ENCODE results near the gene LUC7L2.
A peak's percentile ranks its signal among the peaks of the same experiment; 100 is the strongest.
"Not testable (repeated sequence)": the region's sequence is repeated elsewhere in the genome, so short reads cannot be mapped to it uniquely, and the experiment has no call there.

Gene LUC7L2

DNA sequence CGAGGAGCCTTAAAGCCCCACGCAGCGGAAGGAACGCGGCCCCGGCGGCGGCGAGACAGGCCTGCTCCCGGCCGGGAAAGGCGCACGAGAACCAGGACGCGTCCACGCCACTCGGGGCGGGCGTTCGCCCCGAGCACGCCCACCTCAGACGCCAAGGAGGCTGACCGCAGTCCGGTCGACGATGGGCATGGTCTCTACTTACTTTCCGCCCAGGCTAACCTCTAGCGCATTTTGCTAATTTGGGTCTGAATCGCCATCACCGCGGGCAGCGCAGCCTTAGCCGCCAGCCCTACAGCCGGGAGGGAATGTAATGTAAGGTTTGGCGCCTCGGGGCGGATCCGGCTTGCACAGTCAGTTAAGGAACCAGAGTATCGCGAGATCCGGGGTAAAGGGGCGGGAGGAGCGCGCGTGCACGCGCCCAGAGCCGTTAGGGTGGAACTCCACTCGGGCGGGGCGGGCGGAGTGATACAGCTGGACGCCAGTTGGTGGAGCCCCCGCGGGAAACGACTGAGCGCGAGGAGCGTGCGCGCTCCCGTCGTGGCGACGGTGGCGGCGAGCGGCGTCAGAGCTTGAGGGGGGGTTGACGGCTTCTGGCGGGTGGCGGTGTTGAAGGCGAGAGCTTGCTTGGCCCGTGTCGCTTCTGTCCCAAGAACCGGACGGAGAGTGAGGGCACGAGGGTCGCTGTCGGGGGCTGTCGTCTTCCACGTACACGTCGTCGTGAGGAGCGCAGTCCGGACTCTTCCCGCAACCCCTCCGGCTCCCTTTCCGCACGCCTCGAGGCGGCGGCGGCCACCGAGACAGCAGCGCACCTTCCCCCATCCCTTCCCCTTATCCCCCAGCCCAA lies at the start of gene LUC7L2:
Gene LUC7L2, plus strand, starts transcription at position 529 of the 844 bp plus-strand sequence. CDS start 368 bp downstream, outside the sequence.
- peak; percentile 99 to 100 for DNase-seq (ENCODE audit: low read depth in 2 of 2, low spot score in 1 of 2)

DNA sequence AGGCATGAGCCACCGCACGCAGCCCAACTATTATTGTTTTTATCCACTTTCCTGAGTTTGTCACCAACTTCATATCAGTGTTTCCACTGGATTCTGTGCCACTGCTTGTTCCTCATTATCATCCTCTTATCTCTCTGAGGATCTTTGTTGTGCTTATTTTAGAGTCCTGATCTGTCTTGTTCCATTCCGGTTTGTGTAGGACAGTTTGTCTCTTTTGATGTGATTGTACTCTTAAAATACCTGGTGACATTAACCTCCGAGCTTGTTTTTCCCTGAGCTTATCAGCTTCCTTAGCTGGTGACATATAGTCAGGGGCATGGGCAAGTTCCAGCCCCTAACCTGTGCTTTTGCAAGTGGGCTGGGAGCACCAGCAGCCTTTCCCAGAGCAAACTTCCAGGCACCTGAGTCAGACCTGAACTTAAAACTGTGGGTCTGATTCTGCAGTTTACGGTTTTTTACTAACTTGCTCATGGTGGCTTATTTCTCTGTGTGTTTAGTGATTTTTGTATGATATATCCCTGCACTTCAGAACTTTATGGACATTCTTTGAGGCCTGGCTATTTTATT lies 41.7 kb upstream of the LUC7L2 start:
- DNase-seq (ENCODE audit: low read depth in 2 of 2, low spot score in 1 of 2) = no peak

GRCh38 chr7:139321071-139321745 lies 38.5 kb upstream of the LUC7L2 start:
- no peak for DNase-seq (ENCODE audit: low read depth in 2 of 2, low spot score in 1 of 2)

DNA sequence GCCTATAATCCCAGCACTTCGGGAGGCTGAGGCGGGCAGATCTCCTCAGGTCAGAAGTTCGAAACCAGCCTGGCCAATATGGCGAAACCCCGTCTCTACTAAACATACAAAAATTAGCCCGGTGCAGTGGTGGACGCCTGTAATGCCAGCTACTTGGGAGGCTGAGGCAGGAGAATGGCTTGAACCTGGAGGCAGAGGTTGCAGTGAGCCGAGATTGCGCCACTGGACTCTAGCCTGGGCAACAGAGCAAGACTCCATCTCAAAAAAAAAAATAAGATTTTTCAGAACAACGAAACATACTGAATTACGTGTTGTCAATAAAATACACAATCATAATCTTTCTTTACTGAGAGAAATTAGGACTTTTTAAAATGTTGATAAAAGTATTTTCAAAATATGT lies 35.0 kb upstream of the LUC7L2 start:
- DNase-seq (ENCODE audit: low read depth in 2 of 2, low spot score in 1 of 2) = not testable (repeated sequence)

GRCh38 chr7:139328375-139328774 lies 31.3 kb upstream of the LUC7L2 start:
- no peak for DNase-seq (ENCODE audit: low read depth in 2 of 2, low spot score in 1 of 2)

GRCh38 chr7:139329119-139329518 lies 30.6 kb upstream of the LUC7L2 start:
- no peak for DNase-seq (ENCODE audit: low read depth in 2 of 2, low spot score in 1 of 2)

DNA sequence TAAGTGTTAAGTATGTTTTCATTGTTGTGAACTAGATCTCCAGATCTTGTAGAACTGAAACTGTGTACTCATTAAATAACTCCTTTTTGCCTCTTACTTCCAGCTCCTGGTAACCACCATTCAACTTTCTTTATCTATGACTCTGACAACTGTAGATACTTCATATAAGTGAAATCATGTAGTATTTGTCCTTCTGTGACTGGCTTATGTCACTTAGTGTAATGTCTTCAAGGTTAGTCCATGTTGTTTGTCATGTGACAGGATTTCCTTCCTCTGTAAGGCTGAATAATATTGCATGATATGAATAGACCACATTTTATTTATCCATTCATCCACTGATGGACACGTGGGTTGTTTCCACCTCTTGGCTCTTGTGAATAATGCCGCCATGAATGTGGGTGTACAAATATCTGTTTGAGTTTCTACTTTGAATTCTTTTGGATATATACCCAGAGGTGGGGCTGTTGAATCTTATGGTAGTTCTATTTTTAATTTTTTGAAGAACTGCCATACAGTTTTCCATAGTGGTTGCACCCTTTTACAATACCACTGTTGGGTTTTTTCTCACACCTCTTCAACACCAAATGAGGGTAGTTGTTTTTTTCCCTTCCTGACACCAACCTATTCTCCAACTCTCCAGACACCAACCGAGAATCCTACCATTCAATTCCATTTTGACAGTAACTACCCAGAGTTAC lies 29.2 kb upstream of the LUC7L2 start:
- DNase-seq (ENCODE audit: low read depth in 2 of 2, low spot score in 1 of 2) = no peak

DNA sequence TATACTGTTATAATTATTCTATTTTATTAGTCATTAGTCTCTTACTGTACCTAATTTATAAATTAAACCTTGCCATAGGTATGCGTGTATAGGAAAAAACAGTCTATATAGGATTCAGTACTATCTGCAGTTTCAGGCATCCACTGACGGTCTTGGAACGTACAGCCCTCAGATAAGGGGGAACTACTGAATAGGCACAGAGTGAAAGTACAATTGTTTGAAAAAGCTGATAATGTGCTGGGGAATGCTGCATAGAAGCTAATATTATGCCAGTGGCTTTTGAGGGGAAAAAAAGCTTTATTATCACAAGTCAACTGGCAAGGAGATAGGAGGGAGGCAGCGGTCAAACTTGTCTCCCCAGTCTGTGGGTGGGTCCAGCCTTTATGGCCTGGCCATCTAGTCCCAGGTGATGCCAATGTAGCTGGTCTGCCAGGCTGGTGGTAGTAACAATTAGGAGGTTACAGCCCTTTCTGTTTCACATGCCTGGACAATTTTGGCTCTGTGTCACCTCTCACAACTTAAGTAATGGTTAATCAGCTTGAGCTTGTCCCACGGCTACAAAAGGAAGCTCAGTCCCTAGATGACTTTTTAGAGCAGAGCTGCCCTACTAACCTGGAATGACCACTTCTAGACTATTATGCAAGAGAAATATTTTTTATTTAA lies 26.9 kb upstream of the LUC7L2 start:
- DNase-seq (ENCODE audit: low read depth in 2 of 2, low spot score in 1 of 2) = no peak

DNA sequence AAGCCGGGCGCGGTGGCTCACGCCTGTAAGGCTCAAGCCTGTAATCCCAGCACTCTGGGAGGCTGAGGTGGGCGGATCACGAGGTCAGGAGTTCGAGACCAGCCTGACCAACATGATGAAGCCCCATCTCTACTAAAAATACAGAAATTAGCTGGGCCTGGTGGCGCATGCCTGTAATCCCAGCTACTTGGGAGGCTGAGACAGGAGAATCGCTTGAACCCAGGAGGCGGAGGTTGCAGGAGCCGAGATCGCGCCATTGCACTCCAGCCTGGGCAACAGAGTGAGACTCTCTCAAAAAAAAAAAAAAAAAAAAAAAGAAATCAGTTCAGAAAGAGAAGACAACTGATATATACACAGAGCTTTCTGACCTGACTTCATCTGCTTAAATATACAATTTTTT lies 26.3 kb upstream of the LUC7L2 start:
- not testable (repeated sequence) for DNase-seq (ENCODE audit: low read depth in 2 of 2, low spot score in 1 of 2)

DNA sequence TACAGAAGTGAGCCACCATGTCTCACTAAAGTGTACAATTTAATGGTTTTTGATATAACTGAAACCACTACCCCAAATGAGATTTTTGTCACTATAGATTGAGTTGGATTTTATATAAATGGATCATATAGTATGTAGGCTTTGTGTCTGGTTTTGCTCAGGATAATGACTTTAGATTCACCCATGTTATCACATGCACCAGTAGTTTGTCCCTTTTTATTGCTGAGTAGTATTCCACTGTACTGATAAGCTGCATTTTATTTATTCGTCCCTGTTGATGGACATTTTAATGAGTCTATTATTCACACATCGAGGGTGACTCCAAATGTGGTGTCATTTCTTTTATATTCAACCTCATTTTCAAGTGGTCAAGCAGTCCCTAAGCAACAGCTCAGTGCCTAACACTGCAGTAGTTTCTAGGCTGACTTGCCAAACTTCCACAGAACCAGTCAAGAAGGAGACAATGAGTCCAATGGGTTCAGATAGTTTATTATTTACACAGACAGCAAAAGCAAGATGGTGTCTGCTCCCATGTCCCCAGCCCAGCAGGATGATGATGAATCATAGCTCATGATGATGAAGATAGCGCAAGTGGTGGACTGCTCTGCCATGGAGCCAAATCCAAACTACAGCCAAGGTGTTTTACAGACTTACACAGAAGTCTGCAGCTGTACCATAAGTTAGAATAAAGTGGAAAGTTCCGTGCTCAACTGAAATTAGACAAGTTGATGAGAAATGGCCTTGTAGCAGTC lies 25.1 kb upstream of the LUC7L2 start:
- no peak for DNase-seq (ENCODE audit: low read depth in 2 of 2, low spot score in 1 of 2)

DNA sequence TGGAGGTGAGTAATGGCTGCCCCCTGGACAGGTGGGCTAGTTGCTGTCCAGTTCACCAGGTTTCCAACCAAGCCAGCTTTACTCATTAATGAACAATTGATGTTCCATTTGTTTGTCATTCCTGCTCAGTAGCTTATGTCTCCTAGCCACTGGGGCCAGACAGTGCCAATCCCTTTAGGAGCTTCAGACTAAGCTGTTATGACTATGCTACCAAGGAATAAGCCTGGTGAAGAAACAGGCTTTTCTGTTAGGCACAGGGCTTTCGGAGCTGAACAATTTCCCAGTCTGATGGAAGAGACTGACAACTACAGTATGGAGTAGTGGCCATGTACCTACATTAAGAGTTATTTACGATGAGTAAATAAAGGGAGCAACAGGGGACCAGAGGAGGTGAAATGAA lies 20.7 kb upstream of the LUC7L2 start:
- no peak for DNase-seq (ENCODE audit: low read depth in 2 of 2, low spot score in 1 of 2)

GRCh38 chr7:139339698-139340036 lies 20.0 kb upstream of the LUC7L2 start:
- DNase-seq (ENCODE audit: low read depth in 2 of 2, low spot score in 1 of 2) = no peak

GRCh38 chr7:139340037-139340807 lies 19.5 kb upstream of the LUC7L2 start:
- DNase-seq (ENCODE audit: low read depth in 2 of 2, low spot score in 1 of 2) = peak; percentile 95 to 96

DNA sequence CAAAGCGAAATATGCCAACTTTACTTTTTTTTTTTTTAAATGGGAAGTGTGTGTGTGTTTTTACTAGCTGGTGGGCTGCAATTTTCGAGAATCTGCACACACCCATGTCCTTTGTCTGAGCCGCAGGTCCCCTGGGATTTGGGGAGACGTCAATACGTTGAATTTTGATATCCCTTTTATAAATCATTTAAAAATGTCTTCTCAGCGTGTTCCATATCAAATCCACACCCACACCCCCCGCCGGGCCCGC lies 19.0 kb upstream of the LUC7L2 start:
- no peak for DNase-seq (ENCODE audit: low read depth in 2 of 2, low spot score in 1 of 2)

- DNase-seq (ENCODE audit: low read depth in 2 of 2, low spot score in 1 of 2) = peak; percentile 59 to 68
These were observed 18.5 kb upstream of the LUC7L2 start, which contains the start of gene FMC1 for GRCh38 chr7:139341058-139341775. Gene FMC1, plus strand, starts transcription at chr7:139341337. Its CDS starts 48 bp downstream, at chr7:139341385.

DNA sequence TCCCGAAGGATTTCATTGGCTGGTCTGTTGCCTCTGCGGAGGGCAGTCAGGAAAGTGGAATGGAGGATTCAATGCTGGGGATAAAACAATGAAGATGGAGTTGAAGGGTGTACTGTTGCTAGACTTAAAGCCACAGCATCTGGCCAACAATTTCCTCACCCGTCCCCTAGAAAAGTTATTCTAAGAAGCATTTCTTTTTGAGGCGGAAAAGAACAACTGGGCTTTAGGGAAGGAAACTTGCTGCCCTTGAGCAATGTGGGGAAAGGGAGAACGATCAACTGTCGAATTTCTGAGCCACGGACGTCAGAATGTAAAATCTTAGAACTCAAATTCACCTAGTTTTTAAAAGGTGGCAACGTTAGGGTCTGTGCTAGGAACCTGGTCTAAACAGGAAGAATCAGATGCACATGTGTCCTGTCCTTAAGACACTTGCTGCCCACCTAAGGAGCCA lies 17.9 kb upstream of the LUC7L2 start:
- no peak for DNase-seq (ENCODE audit: low read depth in 2 of 2, low spot score in 1 of 2)

DNA sequence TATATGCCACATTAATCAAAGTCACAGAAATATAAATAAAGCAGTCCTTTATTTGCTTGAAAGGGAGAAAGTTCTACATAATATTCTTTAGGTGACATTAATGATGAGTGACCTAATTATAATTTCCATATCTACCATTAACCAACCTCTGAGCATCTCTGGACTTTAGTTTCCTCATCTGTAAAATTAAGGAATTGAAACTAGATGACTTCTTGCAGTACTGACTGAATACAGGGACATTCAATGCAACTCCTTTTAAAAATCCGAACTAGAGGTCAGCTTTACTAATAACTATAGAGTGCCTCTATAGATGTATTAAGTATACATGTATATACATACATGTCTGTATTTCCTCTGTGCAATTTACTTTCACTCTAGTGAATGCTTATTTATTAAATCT lies 14.7 kb upstream of the LUC7L2 start:
- no peak for DNase-seq (ENCODE audit: low read depth in 2 of 2, low spot score in 1 of 2)

DNA sequence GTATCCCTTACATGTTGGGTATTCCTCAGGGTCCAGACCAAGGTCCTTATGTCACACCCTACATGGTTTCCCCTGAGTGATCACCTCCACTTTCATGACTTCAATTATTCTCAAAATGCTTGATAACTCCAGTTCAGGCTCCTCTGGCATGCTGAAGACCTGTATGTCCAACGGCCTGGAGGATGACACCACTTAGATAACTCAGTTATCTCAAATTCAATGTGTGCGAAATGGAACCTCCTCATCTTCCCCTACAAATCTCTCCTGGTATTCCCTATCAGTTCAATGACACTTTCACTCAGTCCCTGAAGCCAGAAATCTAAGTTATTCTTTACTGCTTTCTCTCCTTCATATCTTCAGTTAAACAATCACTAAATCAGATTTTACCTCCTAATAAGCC lies 8.7 kb upstream of the LUC7L2 start:
- no peak for DNase-seq (ENCODE audit: low read depth in 2 of 2, low spot score in 1 of 2)

- no peak for DNase-seq (ENCODE audit: low read depth in 2 of 2, low spot score in 1 of 2)
These were observed 5.0 kb upstream of the LUC7L2 start for GRCh38 chr7:139354729-139355128.
